Stimulated activated naive CD4-positive, alpha-beta T cell treated with Interleukin-2 at 50 U/mL for 16 hours (primary cell): ENCODE results near the gene TMEM135.
"Not testable (repeated sequence)": the region's sequence is repeated elsewhere in the genome, so short reads cannot be mapped to it uniquely, and the experiment has no call there.

Experiments
- DNase-seq: peaks from one replicate; lab custom pipeline; 2025; lab: John Stamatoyannopoulos, UW

Gene TMEM135

GRCh38 chr11:87037450-87038234 is at the start of gene TMEM135:
Gene TMEM135 (plus strand): TSS chr11:87037934. CDS start chr11:87038046, 112 bp downstream.
- DNase-seq = peak; percentile 88

GRCh38 chr11:86988351-86988881 is 49.3 kb upstream of the TMEM135 start:
- DNase-seq = no peak

GRCh38 chr11:86990031-86990430 is 47.7 kb upstream of the TMEM135 start:
- no peak for DNase-seq

GRCh38 chr11:86990515-86990914 is 47.2 kb upstream of the TMEM135 start:
- no peak for DNase-seq

- DNase-seq = no peak
These were observed 46.4 kb upstream of the TMEM135 start for GRCh38 chr11:86991341-86991740.

- not testable (repeated sequence) for DNase-seq
These were observed 45.4 kb upstream of the TMEM135 start for GRCh38 chr11:86992340-86992739.

GRCh38 chr11:86993031-86993430 is 44.7 kb upstream of the TMEM135 start:
- DNase-seq = no peak

- no peak for DNase-seq
These were observed 40.7 kb upstream of the TMEM135 start for GRCh38 chr11:86996953-86997570.

GRCh38 chr11:86999388-86999787 is 38.3 kb upstream of the TMEM135 start:
- no peak for DNase-seq

GRCh38 chr11:86999859-87000753 is 37.6 kb upstream of the TMEM135 start:
- no peak for DNase-seq

- DNase-seq = no peak
These were observed 34.8 kb upstream of the TMEM135 start for GRCh38 chr11:87002918-87003317.

GRCh38 chr11:87004281-87004680 is 33.5 kb upstream of the TMEM135 start:
- DNase-seq = not testable (repeated sequence)

- no peak for DNase-seq
These were observed 32.2 kb upstream of the TMEM135 start for GRCh38 chr11:87005569-87005921.

GRCh38 chr11:87006035-87006434 is 31.7 kb upstream of the TMEM135 start:
- no peak for DNase-seq

GRCh38 chr11:87007963-87008362 is 29.8 kb upstream of the TMEM135 start:
- DNase-seq = no peak

- DNase-seq = no peak
These were observed 25.6 kb upstream of the TMEM135 start for GRCh38 chr11:87012089-87012488.

GRCh38 chr11:87012673-87013072 is 25.1 kb upstream of the TMEM135 start:
- DNase-seq = no peak

GRCh38 chr11:87013912-87014825 is 23.6 kb upstream of the TMEM135 start:
- DNase-seq = no peak

GRCh38 chr11:87015645-87016044 is 22.1 kb upstream of the TMEM135 start:
- no peak for DNase-seq

- no peak for DNase-seq
These were observed 18.0 kb upstream of the TMEM135 start for GRCh38 chr11:87019613-87020271.

GRCh38 chr11:87020336-87020735 is 17.4 kb upstream of the TMEM135 start:
- no peak for DNase-seq
